SH-SY5Y (cell line): ENCODE results near the gene BTBD9.

Experiments used
- GATA2 ChIP-seq: IDR thresholded peaks from 2 replicates; pipeline ENCODE4 v1.6.1; 2011; ENCODE audit warnings: mild to moderate bottlenecking, low read depth, low read length
- GATA3 ChIP-seq: IDR thresholded peaks from 2 replicates; pipeline ENCODE4 v1.6.1; 2011; ENCODE audit warnings: low read depth, mild to moderate bottlenecking, low read length, moderate library complexity

- no peak for TF ChIP-seq GATA3
- no peak for TF ChIP-seq GATA2
Observed at GRCh38 chr6:38415231-38416005, 224.3 kb downstream of the BTBD9 start.
